Activated CD8-positive, alpha-beta memory T cell treated with anti-CD3 and anti-CD28 coated beads for 36 hours (primary cell): ENCODE measurements around the gene EPHB2. TPM values are rescaled to one million over a fixed set of nuclear protein-coding genes. Genes with fewer than 3 reads are reported as not detected.

Experiments used
- CTCF ChIA-PET: fragments of 350-600 bp; sonication (Branson Sonifier 250); formaldehyde crosslinking; loops from one replicate; lab custom pipeline; 2021; ENCODE audit warnings: antibody characterized with exemption; lab: Charles Lee
- POLR2A ChIA-PET: fragments of 350-600 bp; sonication (Branson Sonifier 250); formaldehyde crosslinking; loops from one replicate; lab custom pipeline; 2021; ENCODE audit warnings: antibody characterized with exemption; lab: Charles Lee
- total RNA-seq, 2 experiments: library from RNA; stranded (reverse); gene quantifications; one replicate each; pipeline ENCODE4 v1.2.3, GENCODE V29; 2021

The EPHB2 gene
- total RNA-seq, 2 experiments from 2014 or later, result 0.08 TPM; not detected in 1

GRCh38 chr1:22790232-22791008, 79.8 kb downstream of the EPHB2 start:
- ChIA-PET CTCF (no interaction called here), POLR2A (no interaction called here)

- ChIA-PET POLR2A (no interaction called here), CTCF (no interaction called here)
Observed at GRCh38 chr1:22791831-22792347, 81.2 kb downstream of the EPHB2 start.

GRCh38 chr1:22792396-22793160, 81.9 kb downstream of the EPHB2 start:
- POLR2A ChIA-PET, result no interaction called here
- CTCF ChIA-PET, result no interaction called here

- POLR2A ChIA-PET, result no interaction called here
Observed at GRCh38 chr1:22793647-22794046, 83.0 kb downstream of the EPHB2 start.

GRCh38 chr1:22794647-22795365, 84.2 kb downstream of the EPHB2 start:
- POLR2A ChIA-PET, result no interaction called here
- CTCF ChIA-PET, result no interaction called here

More at GRCh38 chr1:22793647-22794046, 83.0 kb downstream of the EPHB2 start:
- CTCF ChIA-PET, result no interaction called here

- CTCF ChIA-PET, result no interaction called here
- POLR2A ChIA-PET, result no interaction called here
Observed at GRCh38 chr1:22795366-22795714, 84.7 kb downstream of the EPHB2 start.

- CTCF ChIA-PET, result no interaction called here
- POLR2A ChIA-PET, result no interaction called here
Observed at GRCh38 chr1:22796642-22797041, 86.0 kb downstream of the EPHB2 start.

GRCh38 chr1:22798083-22798482, 87.4 kb downstream of the EPHB2 start:
- POLR2A ChIA-PET, result interaction anchor here (0.9 kb wide), 1 partner anchor 10 kb away, joined by 3 read pairs; no protein-coding TSS in a partner anchor
- CTCF ChIA-PET, result no interaction called here

GRCh38 chr1:22799971-22800370, 89.3 kb downstream of the EPHB2 start:
- CTCF ChIA-PET, result interaction anchor here (0.6 kb wide), 1 partner anchor 1588 kb away, joined by 4 read pairs; no protein-coding TSS in a partner anchor

GRCh38 chr1:22800629-22801028, 90.0 kb downstream of the EPHB2 start:
- POLR2A ChIA-PET, result no interaction called here
- CTCF ChIA-PET, result interaction anchor here (0.6 kb wide), 1 partner anchor 1588 kb away, joined by 4 read pairs; no protein-coding TSS in a partner anchor

More at GRCh38 chr1:22799971-22800370, 89.3 kb downstream of the EPHB2 start:
- POLR2A ChIA-PET, result no interaction called here

- POLR2A ChIA-PET, result no interaction called here
- CTCF ChIA-PET, result no interaction called here
Observed at GRCh38 chr1:22801347-22801746, 90.7 kb downstream of the EPHB2 start.

GRCh38 chr1:22801761-22802160, 91.1 kb downstream of the EPHB2 start:
- ChIA-PET POLR2A (no interaction called here), CTCF (no interaction called here)

- CTCF ChIA-PET, result interaction anchor here (0.6 kb wide), 1 partner anchor 100 kb away, joined by 4 read pairs; no protein-coding TSS in a partner anchor
- POLR2A ChIA-PET, result no interaction called here
Observed at GRCh38 chr1:22803833-22804232, 93.2 kb downstream of the EPHB2 start.

GRCh38 chr1:22804406-22804805, 93.8 kb downstream of the EPHB2 start:
- ChIA-PET CTCF (no interaction called here), POLR2A (no interaction called here)

- POLR2A ChIA-PET, result no interaction called here
- CTCF ChIA-PET, result interaction anchor here (0.6 kb wide), 1 partner anchor 459 kb away, joined by 3 read pairs; no protein-coding TSS in a partner anchor
Observed at GRCh38 chr1:22804969-22805671, 94.5 kb downstream of the EPHB2 start.

- ChIA-PET POLR2A (no interaction called here), CTCF (no interaction called here)
Observed at GRCh38 chr1:22805672-22806038, 95.0 kb downstream of the EPHB2 start.

- CTCF ChIA-PET, result no interaction called here
- POLR2A ChIA-PET, result interaction anchor here (0.5 kb wide), 1 partner anchor 72 kb away, joined by 11 read pairs; no protein-coding TSS in a partner anchor
Observed at GRCh38 chr1:22806584-22806983, 95.9 kb downstream of the EPHB2 start.

GRCh38 chr1:22807340-22807739, 96.7 kb downstream of the EPHB2 start:
- ChIA-PET CTCF (no interaction called here), POLR2A (no interaction called here)

- POLR2A ChIA-PET, result no interaction called here
- CTCF ChIA-PET, result interaction anchor here (0.7 kb wide), 1 partner anchor 92 kb away, joined by 3 read pairs; no protein-coding TSS in a partner anchor
Observed at GRCh38 chr1:22808186-22808675, 97.6 kb downstream of the EPHB2 start.
